HG03460 (cell line): Measurements from ENCODE around the gene GLB1L.
"Not testable (repeated sequence)": the region's sequence is repeated elsewhere in the genome, so short reads cannot be mapped to it uniquely, and the experiment has no call there.

Source experiments
- ATAC-seq: cut with Tn5 transposase; IDR thresholded peaks from one replicate; pipeline ENCODE4 v1.9.1; 2021; ENCODE audit not compliant: unreplicated experiment

GLB1L gene

DNA sequence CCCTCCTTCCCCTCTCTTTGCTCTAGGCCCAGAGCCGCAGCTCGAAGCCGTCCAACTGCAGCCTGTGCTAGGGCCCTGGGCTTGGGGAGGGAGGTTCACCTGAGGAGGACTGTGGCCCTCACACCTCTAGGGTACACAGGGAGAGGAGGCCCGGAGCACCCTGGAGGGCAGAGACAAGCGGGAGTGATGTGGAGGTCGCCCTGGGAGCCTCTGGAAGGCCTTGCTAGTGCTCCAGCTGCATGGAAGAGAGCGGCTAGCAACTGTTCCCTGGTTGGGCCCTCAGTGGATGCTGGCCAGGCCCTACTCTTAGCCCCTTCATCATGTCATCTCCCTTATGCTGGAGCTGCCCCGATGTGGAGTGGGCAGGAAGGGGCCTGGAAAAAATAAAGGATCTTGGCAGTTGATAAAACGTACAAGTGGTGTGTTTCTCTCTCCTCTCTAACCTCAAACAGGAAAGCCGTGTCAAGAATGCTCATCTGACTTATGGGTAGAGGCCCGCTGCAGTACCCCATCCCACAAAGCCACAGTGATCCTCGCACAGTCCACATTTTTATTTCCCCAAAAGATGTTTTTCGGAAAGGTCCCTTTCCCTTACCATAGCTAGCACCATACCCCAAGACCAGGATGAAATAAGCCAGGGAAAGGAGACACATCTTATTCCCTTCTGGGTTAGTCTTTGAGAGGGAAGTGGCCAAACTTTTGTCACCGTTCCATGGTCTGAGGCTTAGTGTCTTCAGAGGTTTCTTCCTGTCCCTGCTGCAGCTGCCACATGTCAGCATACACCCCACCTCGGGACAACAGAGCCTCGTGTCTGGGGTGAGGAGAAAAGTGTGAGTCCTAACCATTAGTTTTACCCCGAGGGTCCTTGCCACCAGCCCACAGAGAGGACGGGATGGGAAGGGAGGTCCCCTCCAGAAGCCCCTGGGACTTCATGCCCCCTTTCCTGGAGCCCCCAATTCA, 35.7 kb downstream of the GLB1L start:
- ATAC-seq = no peak

DNA sequence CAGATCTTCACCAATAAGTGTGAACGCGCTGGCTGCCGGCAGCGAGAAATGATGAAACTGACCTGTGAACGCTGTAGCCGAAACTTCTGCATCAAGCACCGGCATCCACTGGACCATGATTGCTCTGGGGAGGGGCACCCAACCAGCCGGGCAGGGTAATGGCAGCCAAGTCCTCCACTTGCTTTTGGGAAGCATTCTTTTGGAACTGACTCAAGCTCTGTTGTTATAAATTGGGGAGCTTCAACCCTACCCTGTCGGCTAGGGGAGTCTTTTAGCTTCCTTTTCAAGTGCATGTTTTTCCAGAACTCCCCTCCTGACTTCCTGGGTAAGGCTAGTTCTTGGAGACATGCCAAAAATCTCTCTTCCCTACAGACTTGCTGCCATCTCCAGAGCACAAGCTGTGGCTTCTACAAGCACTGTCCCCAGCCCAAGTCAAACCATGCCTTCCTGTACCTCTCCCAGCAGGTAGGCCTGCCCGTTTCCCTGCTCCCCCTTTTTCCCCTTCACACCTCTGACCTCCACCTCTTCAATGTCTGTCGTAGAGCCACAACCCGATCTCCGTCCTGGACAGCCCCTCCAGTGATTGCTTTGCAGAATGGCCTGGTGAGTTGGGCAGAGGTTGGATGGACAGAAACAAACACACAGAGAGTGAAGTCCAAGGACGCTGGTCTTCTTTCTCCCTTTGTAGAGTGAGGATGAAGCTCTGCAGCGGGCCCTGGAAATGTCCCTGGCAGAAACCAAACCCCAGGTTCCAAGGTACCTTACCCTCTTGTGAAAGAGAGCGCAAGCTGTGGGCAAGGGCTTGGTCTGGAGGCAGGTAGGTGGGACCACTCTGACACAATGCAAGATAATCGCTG, 37.1 kb downstream of the GLB1L start:
- no peak for ATAC-seq

DNA sequence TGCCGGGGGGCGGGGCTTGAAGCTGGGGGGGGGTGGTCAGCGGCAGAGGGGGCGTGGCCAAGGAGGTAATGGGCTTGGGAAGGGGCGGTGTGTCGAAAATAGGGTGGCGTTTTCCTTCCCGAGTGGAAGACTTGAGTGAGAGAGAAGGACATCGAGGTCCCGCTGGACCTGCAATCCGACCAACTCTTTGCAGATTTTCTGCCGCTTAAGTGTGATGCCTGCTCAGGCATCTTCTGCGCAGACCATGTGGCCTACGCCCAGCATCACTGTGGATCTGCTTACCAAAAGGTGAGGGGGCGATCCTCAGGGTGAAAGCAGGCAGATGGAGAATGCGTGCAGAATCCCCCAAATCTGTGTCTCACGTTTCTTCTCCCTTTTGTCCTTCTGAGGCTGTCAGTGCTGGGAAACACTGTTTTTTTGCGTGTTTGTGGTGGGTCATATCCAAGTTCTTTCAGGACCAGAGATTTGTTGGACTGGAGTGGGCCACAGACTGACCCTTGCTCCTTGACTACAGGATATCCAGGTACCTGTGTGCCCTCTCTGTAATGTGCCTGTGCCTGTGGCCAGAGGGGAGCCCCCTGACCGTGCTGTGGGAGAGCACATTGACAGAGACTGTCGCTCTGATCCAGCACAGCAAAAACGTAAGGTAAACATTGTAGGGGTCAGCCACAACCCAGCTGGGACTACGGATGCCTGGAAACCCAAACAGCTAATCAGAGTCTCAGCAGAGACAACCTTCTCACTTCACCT, 37.9 kb downstream of the GLB1L start:
- ATAC-seq = no peak

DNA sequence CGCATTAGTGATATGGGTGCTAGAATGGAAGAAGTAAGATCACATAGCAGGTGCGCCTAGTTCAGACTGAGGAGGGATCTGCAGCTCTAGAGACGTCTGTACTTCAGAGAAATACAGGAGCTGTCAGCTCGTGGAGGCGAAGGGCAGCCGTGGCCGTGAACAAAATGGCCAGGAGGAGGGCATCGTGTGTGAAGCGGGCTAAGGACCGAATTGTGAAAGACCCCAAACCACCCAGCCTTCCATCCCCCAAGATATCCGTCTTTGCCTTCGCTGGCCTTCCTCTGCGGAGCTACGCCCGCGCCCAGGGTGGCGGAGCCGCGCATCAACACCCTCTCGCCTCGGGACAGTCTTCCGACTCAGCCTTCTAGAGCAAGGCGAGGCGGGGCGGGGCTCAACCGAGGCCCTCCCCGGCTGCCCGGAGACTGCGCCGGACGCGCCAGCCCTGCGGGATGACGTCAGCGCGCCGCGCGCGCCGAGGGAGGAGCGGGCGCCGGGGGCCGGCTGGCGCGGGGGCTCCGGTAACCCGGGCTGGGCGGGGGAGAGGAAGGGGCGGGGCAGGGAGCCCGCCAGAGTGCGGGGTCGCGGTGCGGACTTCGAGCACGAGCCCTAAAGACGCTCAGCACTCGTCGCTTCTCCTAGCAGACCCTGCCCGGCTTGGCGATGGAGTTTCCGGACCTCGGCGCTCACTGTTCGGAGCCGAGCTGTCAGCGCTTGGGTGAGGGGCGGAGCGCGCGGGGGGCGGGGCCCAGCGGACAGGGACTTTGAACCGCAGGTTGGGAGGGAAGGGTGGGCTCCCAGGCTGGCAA, 38.7 kb downstream of the GLB1L start, which contains the start of gene ZFAND2B:
ZFAND2B (plus strand) TSS at position 455 of the 806 bp plus-strand sequence; CDS start at position 661, 206 bp downstream.
- peak; percentile 97 for ATAC-seq

- ATAC-seq = no peak
Measured at GRCh38 chr2:219205981-219206327, 39.3 kb downstream of the GLB1L start.

GRCh38 chr2:219205165-219205538, 40.1 kb downstream of the GLB1L start:
- ATAC-seq = no peak

DNA sequence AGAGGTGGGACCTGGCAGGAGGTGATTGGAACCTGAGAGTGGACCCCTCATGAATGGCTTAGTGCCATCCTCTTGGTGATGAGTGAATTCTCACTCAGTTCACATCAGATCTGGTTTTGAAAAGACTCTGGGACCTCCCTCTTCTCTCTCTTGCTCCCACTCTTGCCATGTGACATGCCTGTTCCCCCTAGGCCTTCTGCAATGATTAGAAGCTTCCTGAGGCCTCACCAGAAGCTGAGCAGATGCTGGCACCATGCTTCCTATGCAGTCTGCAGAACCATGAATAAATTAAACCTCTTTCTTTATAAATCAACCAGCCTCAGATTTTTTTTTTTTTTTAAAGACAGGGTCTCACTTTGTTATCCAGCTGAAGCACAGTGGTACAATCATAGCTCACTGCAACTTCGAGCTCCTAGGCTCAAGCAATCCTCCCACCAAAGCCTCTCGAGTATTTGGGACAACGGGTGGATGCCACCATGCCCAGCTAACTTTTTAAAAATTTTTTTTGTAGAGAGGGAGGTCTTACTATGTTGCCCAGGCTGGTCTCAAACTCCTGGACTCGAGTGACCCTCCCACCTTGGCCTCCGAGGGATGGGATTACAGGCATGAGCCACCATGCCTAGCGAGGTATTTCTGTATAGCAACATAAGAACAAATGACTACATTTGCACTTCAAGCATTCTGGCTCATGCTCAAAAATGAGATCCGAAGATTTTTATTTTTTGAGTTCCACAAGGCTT, 40.6 kb downstream of the GLB1L start:
- ATAC-seq = no peak

- not testable (repeated sequence) for ATAC-seq
Measured at GRCh38 chr2:219201331-219201730, 43.9 kb downstream of the GLB1L start.

GRCh38 chr2:219200502-219201326, 44.5 kb downstream of the GLB1L start:
- ATAC-seq = not testable (repeated sequence)

DNA sequence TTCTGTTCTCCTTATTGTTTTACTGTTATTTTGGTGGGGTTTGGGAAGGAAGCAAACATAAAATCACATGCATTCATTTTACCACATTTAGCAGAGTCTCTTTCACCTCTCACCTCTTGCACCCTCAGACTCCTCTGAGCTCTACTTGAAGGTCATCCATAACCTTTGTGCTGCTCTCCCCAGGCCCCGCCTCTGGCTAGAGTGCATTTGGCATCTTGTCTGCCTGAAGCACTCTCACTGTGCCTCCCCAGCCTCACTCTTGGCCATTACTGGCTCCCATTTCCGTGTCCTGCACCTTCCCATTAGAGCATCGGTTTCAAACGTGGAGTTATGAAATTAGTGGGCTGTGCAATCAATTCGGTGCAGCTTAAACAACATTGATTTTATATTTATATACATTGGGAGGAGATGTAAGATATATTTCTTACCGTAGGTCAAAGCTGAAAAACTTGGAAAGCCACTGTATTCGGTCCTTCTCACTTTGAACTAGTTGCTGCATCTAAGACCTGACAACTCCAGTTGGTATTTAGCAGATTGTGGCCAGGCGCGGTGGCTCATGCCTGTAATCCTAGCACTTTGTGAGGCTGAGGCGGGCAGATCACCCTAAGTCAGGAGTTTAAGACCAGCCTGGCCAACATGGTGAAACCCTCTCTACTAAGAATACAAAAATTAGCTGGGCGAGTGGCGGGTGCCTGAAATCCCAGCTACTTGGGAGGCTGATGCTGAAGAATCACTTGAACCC, 45.6 kb downstream of the GLB1L start:
- ATAC-seq = no peak

DNA sequence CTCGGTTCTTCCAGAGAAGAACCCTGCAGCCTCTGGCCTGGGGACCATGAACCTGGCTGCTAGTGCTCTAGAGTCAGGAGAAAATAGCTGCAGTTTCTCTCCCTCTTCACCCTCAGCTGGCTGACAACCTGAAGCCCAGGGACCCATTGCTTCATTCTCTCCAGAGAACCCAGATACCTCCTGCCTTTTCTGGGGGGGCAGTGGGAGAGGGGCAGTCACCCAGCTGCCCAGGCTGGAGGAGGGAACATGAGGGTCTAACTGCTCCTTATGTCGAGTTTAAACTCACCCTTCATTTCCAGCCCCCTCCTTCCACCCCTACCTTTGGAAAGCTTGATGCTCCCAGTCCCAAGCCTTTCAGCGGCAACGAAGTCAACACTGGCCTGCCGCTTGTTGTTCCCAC, 46.3 kb downstream of the GLB1L start:
- ATAC-seq = no peak

DNA sequence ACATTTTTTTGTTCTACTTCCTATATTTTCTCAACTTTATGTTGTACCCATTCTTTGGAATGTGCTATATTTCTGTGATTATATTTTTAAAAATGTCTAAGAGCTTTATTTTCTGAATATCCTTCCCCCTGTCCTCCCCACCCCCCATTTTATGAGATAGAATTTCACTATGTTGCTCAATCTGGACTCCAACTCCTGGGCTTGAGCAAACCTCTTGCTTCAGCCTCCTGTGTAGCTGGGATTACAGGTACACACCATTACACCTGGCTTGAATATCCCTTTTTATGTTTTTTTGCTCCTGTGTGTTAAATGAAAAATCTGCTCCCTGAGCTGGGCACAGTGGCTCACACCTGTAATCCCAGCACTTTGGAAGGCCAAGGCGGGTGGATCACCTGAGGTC, 47.9 kb downstream of the GLB1L start:
- ATAC-seq = no peak

DNA sequence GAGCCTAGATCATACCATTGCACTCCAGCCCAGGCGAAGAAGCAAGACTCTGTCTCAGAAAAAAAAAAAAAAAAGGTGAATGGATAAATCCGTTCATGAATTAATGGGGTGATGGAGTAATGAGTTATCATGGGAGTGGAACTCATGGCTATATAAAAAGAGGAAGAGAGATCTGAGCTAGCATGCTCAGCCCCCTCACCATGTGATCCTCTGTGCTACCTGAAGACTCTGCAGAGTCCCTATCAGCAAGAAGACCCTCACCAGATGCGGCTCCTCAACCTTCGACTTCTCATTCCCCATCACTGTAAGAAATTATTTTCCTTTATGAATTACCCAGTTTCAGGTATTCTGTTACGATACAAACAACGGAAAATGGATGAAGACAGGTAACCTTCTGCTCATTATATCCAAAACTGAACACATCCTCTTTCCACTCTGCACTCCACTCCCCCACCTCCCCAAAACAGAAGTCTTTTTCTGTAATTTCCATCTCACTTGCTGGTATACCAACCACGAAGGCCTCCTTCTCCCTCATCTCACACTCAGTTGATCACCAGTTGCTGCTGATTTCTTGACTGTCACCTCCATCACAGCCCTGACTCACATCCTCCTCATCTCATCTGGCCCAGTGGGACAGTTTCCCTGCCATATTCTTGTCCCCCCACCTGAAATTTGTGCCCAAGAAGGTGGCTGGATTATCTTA, 58.3 kb downstream of the GLB1L start:
- ATAC-seq = no peak
